Tibial nerve (tissue), 3 donors: ENCODE measurements around the gene MT2A.

Experiments
- POLR2A ChIP-seq, 2 donors: fragments of 450-650 bp; IDR thresholded peaks; one replicate each; pipeline ENCODE4 v1.6.1; 2017; ENCODE audit warnings: antibody characterized with exemption in 2 of 2, mild to moderate bottlenecking in 2 of 2, moderate library complexity in 2 of 2
- TF ChIP-seq, protein P1 (sequence below), 5 experiments: fragments of 200-600 bp in 3 of 5; fragments of 450-650 bp in 2 of 5; sonication (generic) in 3 of 5; IDR thresholded peaks; one replicate each; pipeline ENCODE4 v1.5.1; 2016 to 2019; ENCODE audit warnings: antibody characterized with exemption in 5 of 5, mild to moderate bottlenecking in 3 of 5, moderate library complexity in 2 of 5

DNA sequence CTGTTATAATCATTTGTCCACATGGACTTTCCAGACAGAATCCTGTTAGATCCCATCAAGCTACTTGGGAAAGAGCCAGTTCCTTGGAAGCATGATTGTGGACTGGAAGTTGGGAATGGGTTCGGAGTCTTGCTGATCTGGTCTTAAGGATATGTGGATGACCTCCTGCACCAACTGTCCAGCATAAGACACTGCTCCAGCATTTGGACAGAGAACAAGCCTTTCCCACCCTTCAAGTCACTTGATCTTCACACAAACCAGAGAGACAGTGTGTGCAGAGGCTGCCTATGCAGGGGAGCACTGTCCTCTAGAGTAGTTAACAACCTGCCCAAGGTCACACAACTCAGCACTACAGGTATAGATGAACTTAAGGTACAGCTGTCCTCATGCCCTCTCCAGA lies 37.5 kb downstream of the MT2A start:
- TF ChIP-seq, protein P1, sequence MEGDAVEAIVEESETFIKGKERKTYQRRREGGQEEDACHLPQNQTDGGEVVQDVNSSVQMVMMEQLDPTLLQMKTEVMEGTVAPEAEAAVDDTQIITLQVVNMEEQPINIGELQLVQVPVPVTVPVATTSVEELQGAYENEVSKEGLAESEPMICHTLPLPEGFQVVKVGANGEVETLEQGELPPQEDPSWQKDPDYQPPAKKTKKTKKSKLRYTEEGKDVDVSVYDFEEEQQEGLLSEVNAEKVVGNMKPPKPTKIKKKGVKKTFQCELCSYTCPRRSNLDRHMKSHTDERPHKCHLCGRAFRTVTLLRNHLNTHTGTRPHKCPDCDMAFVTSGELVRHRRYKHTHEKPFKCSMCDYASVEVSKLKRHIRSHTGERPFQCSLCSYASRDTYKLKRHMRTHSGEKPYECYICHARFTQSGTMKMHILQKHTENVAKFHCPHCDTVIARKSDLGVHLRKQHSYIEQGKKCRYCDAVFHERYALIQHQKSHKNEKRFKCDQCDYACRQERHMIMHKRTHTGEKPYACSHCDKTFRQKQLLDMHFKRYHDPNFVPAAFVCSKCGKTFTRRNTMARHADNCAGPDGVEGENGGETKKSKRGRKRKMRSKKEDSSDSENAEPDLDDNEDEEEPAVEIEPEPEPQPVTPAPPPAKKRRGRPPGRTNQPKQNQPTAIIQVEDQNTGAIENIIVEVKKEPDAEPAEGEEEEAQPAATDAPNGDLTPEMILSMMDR (IDR thresholded peaks at IDR 0.05), result no peak
- no peak for TF ChIP-seq POLR2A (IDR thresholded peaks at IDR 0.05)
